ENCODE data around the gene DDX10. TPM values are rescaled to one million over a fixed set of nuclear protein-coding genes. Genes with fewer than 3 reads are reported as not detected.

The DDX10 gene
- polyA plus RNA-seq, 1 of the 3 experiments (the other 2 are of a cell fraction) = 35.8 TPM

- Histone ChIP-seq H3K79me2 (ENCODE audit: insufficient read depth) (0 out of 2 replicates have a peak, but pooled peaks cover 7% of the 10 kb centered on the region), H3K9me3 (no peaks in the 10 kb centered on the region), H3K4me3 (ENCODE audit: low read depth in 2 of 2, low read length in 1 of 2) (no peak overlapping the region), H3K9ac (peak overlapping the region; percentile 64), H3K9me2 (no peaks in the 10 kb centered on the region), H3K36me3 (replicated peaks in 1 of 2; ENCODE audit: control insufficient read depth in 1 of 2, insufficient read depth in 2 of 2, low read length in 1 of 2) (peaks cover 0 to 5% of the 10 kb centered on the region in 2 experiments), H4K20me1 (ENCODE audit: insufficient read depth) (no peaks in the 10 kb centered on the region), H2AFZ (ENCODE audit: low read depth) (no peak overlapping the region), H3K4me1 (ENCODE audit: control insufficient read depth in 1 of 2, insufficient read depth in 2 of 2, low read depth in 1 of 2, low read length in 1 of 2) (peaks cover 0 to 59% of the 10 kb centered on the region in 2 experiments; a peak in 3 of 4 replicates), H3F3A (replicated peaks; ENCODE audit: insufficient read depth) (peaks cover 68% of the 10 kb centered on the region), H3K27me3 (ENCODE audit: insufficient read depth) (no peaks in the 10 kb centered on the region), H3K4me2 (peak overlapping the region; percentile 49; the same call in 1 of the 2 replicates), H3K27ac (ENCODE audit: low read depth in 2 of 2, low read length in 1 of 2) (peak overlapping the region in 1 of 2 experiments; percentile 97; a peak in 3 of 4 replicates)
- CTCF ChIA-PET = interaction anchor here (0.9 kb wide), 1 partner anchor 11 kb away, joined by 4 read pairs; no protein-coding TSS in a partner anchor
- 0 out of 4 replicates have a peak, but pooled peaks of 1 of the 2 experiments have one; percentile 9 for TF ChIP-seq EP300 (IDR thresholded peaks at IDR 0.05; ENCODE audit: borderline replicate concordance in 1 of 2, low read depth in 1 of 2, low read length in 1 of 2)
- TF ChIP-seq RAD21 (IDR thresholded peaks at IDR 0.05; ENCODE audit: low read length) = no peak
- TF ChIP-seq MAX (IDR thresholded peaks at IDR 0.05; ENCODE audit: low read depth) = no peak
- no peak for TF ChIP-seq CTCF (IDR thresholded peaks at IDR 0.05)
- TF ChIP-seq REST (IDR thresholded peaks at IDR 0.05; ENCODE audit: low read depth, low read length) = no peak
- TF ChIP-seq NRF1 (IDR thresholded peaks at IDR 0.05; ENCODE audit: low read depth, low read length) = no peak
- TF ChIP-seq JUND (IDR thresholded peaks at IDR 0.05) = peak; percentile 22
- no peak for TF ChIP-seq TAF1 (IDR thresholded peaks at IDR 0.05; ENCODE audit: borderline replicate concordance, low read depth, low read length)
- TF ChIP-seq RCOR1 (IDR thresholded peaks at IDR 0.05; ENCODE audit: low read length) = no peak
- TF ChIP-seq MXI1 (IDR thresholded peaks at IDR 0.05; ENCODE audit: low read depth, low read length) = no peak
- 0 out of 2 replicates have a peak, but pooled peaks have one; percentile 21 for TF ChIP-seq RXRA (IDR thresholded peaks at IDR 0.05; ENCODE audit: borderline replicate concordance, low read depth)
- no peak for TF ChIP-seq USF2 (IDR thresholded peaks at IDR 0.05; ENCODE audit: borderline replicate concordance, low read depth, low read length)
- TF ChIP-seq ELF1 (IDR thresholded peaks at IDR 0.05) = no peak
- TF ChIP-seq IRF3 (IDR thresholded peaks at IDR 0.05; ENCODE audit: low read depth, low read length) = no peak
- TF ChIP-seq FOXJ3 (CRISPR knock-in tag; IDR thresholded peaks at IDR 0.05) = no peak
- TF ChIP-seq FOSL2 (IDR thresholded peaks at IDR 0.05; ENCODE audit: borderline replicate concordance, low read depth) = peak; percentile 20; the same call in 1 of the 2 replicates
- TF ChIP-seq CHD2 (IDR thresholded peaks at IDR 0.05; ENCODE audit: low read length, partially characterized antibody) = no peak
- no peak for TF ChIP-seq MEF2A (IDR thresholded peaks at IDR 0.05; ENCODE audit: borderline replicate concordance, low read depth)
- TF ChIP-seq RFX5 (IDR thresholded peaks at IDR 0.05; ENCODE audit: low read length) = no peak
- TF ChIP-seq GATA2 (CRISPR knock-in tag; IDR thresholded peaks at IDR 0.05) = no peak
- no peak for TF ChIP-seq ZBTB33 (IDR thresholded peaks at IDR 0.05; ENCODE audit: borderline replicate concordance, low read depth)
- TF ChIP-seq PBX3 (IDR thresholded peaks at IDR 0.05) = peak; percentile 16; the same call in 1 of the 2 replicates
- no peak for TF ChIP-seq POLR2AphosphoS5 (IDR thresholded peaks at IDR 0.05; ENCODE audit: low read depth, low read length)
- DNase-seq = no peak
- POLR2A ChIA-PET = no interaction called here
- WGBS (ENCODE audit: low lambda C conversion rate) = 22% methylated on average over 2 of the region's 2 CpGs
Observed at GRCh38 chr11:108873310-108873709, 208.4 kb downstream of the DDX10 start.

Data from SK-N-SH (cell line).